ENCODE measurements around the gene CKS1B. TPM values are rescaled to one million over a fixed set of nuclear protein-coding genes. Genes with fewer than 3 reads are reported as not detected.
A peak's percentile ranks its signal among the peaks of the same experiment; 100 is the strongest.

CKS1B gene
- total and polyA plus RNA-seq, 9 of the 15 experiments (the other 6 are each of a cell fraction or from before 2014, with no cell fraction given), result 215 to 1,103 (median 460) TPM

- peaks cover 38 to 59% of the 10 kb centered on the region in 2 experiments for H3K4me1 ChIP-seq (replicated peaks in 1 of 2; ENCODE audit: control insufficient read depth in 2 of 2, insufficient read depth in 2 of 2, low read length in 2 of 2)
- in situ Hi-C loops (cut with MboI) (no loop called here), intact Hi-C loops (cut with micrococcal nuclease) (no loop called here)
- 84% methylated on average over 9 of the region's 16 CpGs for WGBS (ENCODE audit: insufficient coverage, low coverage, missing lambda C conversion rate)
- no peaks in the 10 kb centered on the region for H4K20me1 ChIP-seq (replicated peaks; ENCODE audit: control insufficient read depth, insufficient read depth, low read length)
- peak overlapping the region in 1 of 2 experiments; percentile 70; a peak in 1 of 4 replicates for H3K9ac ChIP-seq (ENCODE audit: insufficient read depth in 1 of 2, low read depth in 2 of 2, low read length in 2 of 2)
- POLR2A ChIA-PET, result interaction anchor here (2.2 to 8.2 kb wide), 3 partner anchors 9 to 32 kb away, joined by 9 to 80 read pairs (median 21); partner anchors contain the start of gene FLAD1
- H3K27ac ChIP-seq (ENCODE audit: extremely low read depth, low read depth, low read length), result no peak overlapping the region
- DNase-seq (ENCODE audit: extremely low read depth in 1 of 4, low spot score in 3 of 4) (peak in 1 of 4 experiments; percentile 1), FAIRE-seq (no peak), ATAC-seq (no peak)
- no peak overlapping the region for H2AFZ ChIP-seq (ENCODE audit: low read depth, low read length)
- H3K36me3 ChIP-seq (ENCODE audit: control insufficient read depth, insufficient read depth, low read length), result 0 out of 3 replicates have a peak, but pooled peaks cover 4% of the 10 kb centered on the region
- no TSS peak for BruUV-seq (replicated peaks)
- H3K4me3 ChIP-seq, result no peak overlapping the region
- no peak for TF ChIP-seq ZNF280A (IDR thresholded peaks at IDR 0.05; ENCODE audit: low read depth, partially characterized antibody)
- TF ChIP-seq CTCF (IDR thresholded peaks at IDR 0.05 in 2 of 3, conservative IDR thresholded peaks at IDR 0.05 in 1 of 3; ENCODE audit: insufficient read depth in 2 of 3, low read depth in 1 of 3, low read length in 3 of 3), result peak; percentile 35 to 39 (median 38); a peak in 3 of 6 replicates
- TF ChIP-seq RAD21 (CRISPR knock-in tag; conservative IDR thresholded peaks at IDR 0.05 in 1 of 2, IDR thresholded peaks at IDR 0.05 in 1 of 2), result 0 out of 4 replicates have a peak, but pooled peaks of 1 of the 2 experiments have one; percentile 12
- no peaks in the 10 kb centered on the region for H3K27me3 ChIP-seq (ENCODE audit: control insufficient read depth in 2 of 2, insufficient read depth in 2 of 2, low read length in 2 of 2)
- H3K9me3 ChIP-seq (replicated peaks; ENCODE audit: control insufficient read depth, insufficient read depth, low read depth, low read length), result no peaks in the 10 kb centered on the region
- H3K4me2 ChIP-seq (ENCODE audit: insufficient read depth, low read length), result no peak overlapping the region
- no peaks in the 10 kb centered on the region for H3K9me1 ChIP-seq (ENCODE audit: control insufficient read depth, insufficient read depth, low read length)
- CTCF ChIA-PET (ENCODE audit: low intra/inter-chr PET ratio), result interaction anchor here (0.6 to 1.8 kb wide), 5 partner anchors 23 to 439 kb away, joined by 3 to 5 read pairs (median 3); partner anchors contain the start of gene PBXIP1
- peaks cover 14% of the 10 kb centered on the region for H3K79me2 ChIP-seq (ENCODE audit: control insufficient read depth, insufficient read depth, low read length)
Measured at GRCh38 chr1:154998201-154998780, 23.8 kb downstream of the CKS1B start.
